Fibroblast of pulmonary artery (primary cell): Measurements from ENCODE around the gene ZSCAN1.

Experiments
- DNase-seq: peaks from one replicate; pipeline ENCODE4 v3.0.0-alpha.2; 2010; ENCODE audit warnings: low read depth
- H3K4me3 ChIP-seq: replicated peaks from 2 replicates; pipeline ENCODE4 v1.5.1; 2011; ENCODE audit warnings: low read depth, mild to moderate bottlenecking, control low read depth, low read length, moderate library complexity
- TF ChIP-seq, protein P1 (sequence below): IDR thresholded peaks from 2 replicates; pipeline ENCODE4 v1.5.1; 2011; ENCODE audit warnings: mild to moderate bottlenecking, control low read depth, low read length, inconsistent platforms; ENCODE audit errors: missing control alignments

ZSCAN1 gene

DNA sequence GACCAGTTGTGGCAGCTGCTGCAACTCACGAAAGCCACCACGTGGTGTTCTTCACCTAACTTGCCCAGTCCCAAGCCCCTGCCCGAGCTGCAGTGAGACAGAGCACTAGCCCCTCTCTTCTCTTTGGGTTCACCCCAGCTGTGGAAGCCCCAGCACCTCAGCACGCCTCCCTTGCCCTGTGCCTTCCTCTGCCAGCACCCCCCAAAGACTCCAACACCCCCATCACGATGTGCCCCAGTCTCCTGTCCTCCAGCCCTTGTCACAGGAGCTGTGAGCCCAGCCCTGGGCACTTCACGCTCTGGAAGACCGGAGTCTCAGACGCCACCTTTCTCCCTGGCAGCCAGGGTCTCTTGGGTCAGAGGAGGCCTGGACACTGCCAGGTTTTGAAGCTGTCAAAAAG lies 23.0 kb downstream of the ZSCAN1 start:
- no peak for DNase-seq
- TF ChIP-seq, protein P1, sequence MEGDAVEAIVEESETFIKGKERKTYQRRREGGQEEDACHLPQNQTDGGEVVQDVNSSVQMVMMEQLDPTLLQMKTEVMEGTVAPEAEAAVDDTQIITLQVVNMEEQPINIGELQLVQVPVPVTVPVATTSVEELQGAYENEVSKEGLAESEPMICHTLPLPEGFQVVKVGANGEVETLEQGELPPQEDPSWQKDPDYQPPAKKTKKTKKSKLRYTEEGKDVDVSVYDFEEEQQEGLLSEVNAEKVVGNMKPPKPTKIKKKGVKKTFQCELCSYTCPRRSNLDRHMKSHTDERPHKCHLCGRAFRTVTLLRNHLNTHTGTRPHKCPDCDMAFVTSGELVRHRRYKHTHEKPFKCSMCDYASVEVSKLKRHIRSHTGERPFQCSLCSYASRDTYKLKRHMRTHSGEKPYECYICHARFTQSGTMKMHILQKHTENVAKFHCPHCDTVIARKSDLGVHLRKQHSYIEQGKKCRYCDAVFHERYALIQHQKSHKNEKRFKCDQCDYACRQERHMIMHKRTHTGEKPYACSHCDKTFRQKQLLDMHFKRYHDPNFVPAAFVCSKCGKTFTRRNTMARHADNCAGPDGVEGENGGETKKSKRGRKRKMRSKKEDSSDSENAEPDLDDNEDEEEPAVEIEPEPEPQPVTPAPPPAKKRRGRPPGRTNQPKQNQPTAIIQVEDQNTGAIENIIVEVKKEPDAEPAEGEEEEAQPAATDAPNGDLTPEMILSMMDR: no peak
- no peak overlapping the region for H3K4me3 ChIP-seq

DNA sequence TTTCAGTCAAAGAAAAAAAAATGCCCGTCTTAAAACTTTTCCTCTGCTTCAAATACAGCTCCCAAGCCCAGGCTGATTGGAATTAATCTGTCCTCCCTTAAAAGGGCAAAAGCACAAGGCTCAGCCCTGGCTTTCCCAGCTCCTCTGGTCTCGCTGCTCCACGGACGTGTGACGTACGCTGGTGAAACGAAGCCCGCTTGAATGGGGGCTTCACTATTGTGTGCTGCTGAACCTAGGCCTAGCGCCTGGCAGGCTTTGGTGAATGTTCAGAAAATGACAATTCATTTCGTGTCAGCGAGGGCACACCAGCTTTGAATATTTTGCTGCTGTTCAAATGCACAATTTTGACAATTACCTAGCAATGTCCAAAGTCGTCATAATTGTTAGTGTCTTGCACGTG lies 24.6 kb downstream of the ZSCAN1 start:
- H3K4me3 ChIP-seq: peak overlapping the region; percentile 51
- TF ChIP-seq, protein P1: no peak
- DNase-seq: no peak

DNA sequence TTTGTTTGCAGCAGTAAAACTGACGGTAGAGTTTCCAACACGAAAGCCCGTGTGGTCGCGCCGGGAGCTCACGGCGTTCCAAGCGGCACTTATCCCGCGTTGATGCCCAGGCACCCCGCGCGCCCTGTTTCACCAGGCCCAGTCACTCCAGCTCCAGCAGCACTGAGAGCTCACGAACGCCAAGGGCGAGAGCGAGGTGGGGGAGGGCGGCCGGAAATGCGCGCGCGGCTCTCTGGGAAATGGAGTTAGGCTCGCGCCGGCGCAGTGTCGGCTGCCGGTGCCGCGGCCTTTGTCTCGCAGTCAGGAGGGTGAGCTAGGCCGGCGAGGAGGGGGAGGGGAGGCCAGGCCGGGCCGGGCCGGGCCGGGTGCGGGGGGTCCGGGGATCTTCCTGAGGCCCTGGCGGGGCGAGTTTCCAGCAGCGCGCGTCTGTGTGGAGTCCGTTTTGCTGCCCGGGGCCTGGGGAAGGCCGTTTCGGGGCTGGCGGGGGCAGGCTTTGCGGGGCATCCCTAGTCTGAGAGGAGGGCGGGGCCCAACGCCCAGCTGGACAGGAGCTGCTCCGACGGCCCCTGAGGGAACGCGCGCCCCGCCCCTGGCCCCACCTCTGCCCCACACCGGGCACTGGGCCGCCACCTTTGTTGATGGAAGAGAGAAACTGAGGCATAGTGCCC lies 25.3 kb downstream of the ZSCAN1 start, which contains the start of gene ZNF135:
TSS of gene ZNF135 (plus strand) at position 280 of the 668 bp plus-strand sequence. CDS start 721 bp downstream, outside the sequence.
- peak within 1 kb of the TSS; percentile 51 for H3K4me3 ChIP-seq
- TF ChIP-seq, protein P1: no peak
- DNase-seq: peak; percentile 77

DNA sequence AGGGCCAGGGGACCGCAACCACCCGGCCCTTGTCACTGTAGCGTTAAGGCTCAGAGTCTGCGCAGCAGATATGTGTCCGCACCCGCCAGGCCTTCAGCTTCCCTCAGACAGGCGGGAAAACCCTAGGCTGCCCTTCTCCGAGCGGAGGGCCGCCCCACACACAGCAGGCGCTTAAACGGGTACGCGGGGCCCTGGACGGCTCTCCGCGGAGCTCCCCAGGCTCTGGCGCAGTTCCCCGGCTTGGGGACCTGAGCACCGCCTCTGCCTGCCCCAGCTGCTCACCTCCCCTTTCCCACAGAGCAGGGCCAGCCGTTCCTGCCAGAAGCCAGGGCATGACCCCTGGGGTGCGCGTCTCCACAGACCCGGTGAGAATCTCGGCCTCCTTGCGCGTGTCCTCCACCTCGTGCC lies 25.9 kb downstream of the ZSCAN1 start:
- H3K4me3 ChIP-seq: peak overlapping the region; percentile 51
- TF ChIP-seq, protein P1: no peak
- DNase-seq: no peak

DNA sequence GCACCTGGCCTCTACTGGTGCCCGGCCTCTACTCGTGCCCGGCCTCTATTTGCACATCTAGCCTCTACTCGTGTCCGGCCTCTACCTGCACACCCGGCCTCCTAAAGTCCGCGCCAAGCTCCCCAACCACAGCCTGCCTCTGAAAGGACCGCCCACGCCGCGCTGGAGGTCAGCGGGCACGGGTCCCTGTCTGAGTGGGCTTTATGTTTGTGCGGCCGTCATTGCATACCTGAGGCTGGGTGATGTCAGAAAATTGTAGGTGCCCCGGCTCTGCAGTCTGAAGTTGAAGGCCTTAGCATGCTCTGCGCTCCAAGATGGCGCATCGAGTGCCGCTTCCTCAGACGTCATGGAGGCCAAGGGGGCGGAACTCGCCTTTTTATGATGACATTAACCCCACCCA lies 26.4 kb downstream of the ZSCAN1 start:
- TF ChIP-seq, protein P1: no peak
- DNase-seq: no peak
- H3K4me3 ChIP-seq: no peak overlapping the region

DNA sequence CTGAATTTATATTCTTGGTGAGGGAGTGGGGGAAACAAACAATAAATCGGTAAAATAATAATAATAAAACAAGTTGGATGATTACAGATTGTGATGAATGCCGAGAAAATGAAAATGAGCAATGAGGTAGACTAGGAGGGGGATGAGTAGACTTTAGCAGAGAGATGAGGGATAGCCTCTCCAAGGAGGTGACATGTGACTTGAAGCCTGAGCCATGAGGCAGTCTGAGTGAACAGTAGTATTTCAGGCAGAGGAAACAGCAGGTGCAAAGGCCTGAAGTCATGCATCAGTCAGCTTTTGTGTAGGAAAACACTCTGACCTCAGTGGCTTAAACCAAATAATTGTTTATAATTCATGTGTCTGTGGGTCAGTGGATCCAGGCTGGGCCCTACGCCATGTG lies 29.9 kb downstream of the ZSCAN1 start:
- TF ChIP-seq, protein P1: no peak
- H3K4me3 ChIP-seq: no peak overlapping the region
- no peak for DNase-seq
